Stimulated activated CD8-positive, alpha-beta memory T cell treated with anti-CD3 and anti-CD28 coated beads, Interleukin-12 subunit alpha, Interleukin-12 subunit beta, amount 100 ng/mL, for 4 hours (primary cell): ENCODE data around the gene C22orf39.

Source experiments
- DNase-seq: peaks from one replicate; pipeline ENCODE4 v3.0.0-alpha.2; 2020; ENCODE audit warnings: low read depth

C22orf39 gene, protein sequence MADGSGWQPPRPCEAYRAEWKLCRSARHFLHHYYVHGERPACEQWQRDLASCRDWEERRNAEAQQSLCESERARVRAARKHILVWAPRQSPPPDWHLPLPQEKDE

DNA sequence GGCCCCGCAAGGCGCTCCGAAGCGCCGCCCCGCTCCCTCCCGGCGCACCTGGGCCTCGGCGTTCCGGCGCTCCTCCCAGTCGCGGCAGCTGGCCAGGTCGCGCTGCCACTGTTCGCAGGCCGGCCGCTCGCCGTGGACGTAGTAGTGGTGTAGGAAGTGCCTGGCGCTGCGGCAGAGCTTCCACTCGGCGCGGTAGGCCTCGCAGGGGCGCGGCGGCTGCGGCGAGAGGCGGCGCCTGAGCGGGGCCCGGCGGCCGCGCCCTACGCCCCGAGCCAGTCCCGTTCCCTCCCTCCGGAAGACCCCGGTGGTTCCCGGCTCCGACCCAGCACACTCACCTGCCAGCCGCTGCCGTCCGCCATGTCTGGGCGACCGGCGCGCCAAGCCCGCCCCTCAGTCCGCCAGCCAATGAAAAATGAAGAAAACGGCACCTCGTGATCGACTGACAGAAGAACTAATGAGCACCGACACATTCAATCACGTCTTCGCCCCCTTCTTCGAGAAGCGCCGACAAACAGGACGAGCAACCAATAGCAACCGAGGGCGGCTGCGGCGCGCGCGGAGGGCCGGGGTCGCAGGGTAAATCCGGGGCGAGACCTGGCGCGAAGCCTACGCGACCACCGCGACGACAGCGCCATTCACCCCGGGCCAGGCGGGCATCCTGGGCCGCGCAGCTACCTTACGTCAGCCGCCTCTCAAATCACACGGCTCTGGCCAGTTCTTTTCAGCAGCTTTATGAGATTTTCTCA is at the start of gene C22orf39:
Gene C22orf39, minus strand, starts transcription at position 382 of the 746 bp plus-strand sequence. Its CDS starts 23 bp downstream, at position 359.
- DNase-seq, result peak; percentile 80

GRCh38 chr22:19497245-19497644 is 49.7 kb upstream of the C22orf39 start:
- DNase-seq, result no peak

GRCh38 chr22:19496324-19496630 is 48.8 kb upstream of the C22orf39 start:
- no peak for DNase-seq

GRCh38 chr22:19495562-19496323 is 48.2 kb upstream of the C22orf39 start:
- DNase-seq, result no peak

GRCh38 chr22:19494676-19495173 is 47.2 kb upstream of the C22orf39 start:
- DNase-seq, result no peak

- DNase-seq, result no peak
These were observed 46.6 kb upstream of the C22orf39 start for GRCh38 chr22:19494001-19494560.

DNA sequence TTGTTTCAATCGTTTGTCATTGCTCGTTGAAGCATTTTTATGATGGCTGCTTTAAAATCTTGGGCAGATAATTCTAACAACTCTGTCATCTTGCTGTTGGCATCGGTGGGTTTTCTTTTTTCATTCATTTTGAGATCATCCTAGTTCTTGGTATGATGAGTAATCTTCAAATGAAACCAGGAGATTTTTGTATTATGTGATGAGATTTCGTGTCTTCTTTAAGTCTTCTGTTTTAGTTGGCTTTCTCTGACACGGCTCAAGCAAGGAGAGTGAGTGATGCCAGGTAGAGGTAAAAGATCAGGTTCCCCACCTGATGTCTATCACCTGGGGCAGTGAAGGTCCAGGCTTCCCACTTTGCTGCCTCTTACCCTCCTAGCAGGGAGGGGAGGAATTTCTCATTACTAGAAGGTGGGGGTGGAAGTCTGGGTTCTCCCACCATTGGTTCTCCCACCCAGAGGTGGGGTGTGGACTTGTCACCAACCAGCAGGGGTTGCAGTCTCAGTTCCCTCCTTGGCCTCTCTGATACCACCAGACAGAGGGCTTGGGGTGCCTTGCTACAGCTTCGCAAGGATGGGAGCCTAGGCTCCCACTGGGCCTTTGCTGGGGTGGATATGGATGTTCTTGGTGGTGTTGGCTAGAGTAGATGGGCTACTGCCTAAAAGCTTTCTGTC is 45.1 kb upstream of the C22orf39 start:
- no peak for DNase-seq

- DNase-seq, result no peak
These were observed 43.2 kb upstream of the C22orf39 start for GRCh38 chr22:19490628-19491230.

- no peak for DNase-seq
These were observed 41.7 kb upstream of the C22orf39 start for GRCh38 chr22:19488884-19489843.

DNA sequence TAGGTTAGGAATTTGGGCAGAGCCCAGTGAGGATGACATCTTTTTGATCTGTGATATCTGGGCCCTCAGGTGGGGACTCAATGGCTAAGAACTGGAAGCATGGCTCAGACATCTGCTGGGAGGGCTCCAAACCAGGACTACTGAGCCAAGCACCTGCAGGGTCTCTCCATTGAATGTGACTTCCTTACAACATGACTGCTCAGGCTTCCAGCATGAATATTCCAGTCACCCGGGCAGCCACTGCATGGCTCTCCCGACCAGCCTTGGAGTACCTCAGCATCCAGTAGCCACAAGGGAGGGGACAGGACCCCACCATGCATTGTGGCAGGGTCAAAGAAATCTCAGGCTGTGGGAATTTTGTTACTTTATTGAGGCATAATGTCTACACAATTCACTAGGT is 40.8 kb upstream of the C22orf39 start:
- DNase-seq, result no peak

DNA sequence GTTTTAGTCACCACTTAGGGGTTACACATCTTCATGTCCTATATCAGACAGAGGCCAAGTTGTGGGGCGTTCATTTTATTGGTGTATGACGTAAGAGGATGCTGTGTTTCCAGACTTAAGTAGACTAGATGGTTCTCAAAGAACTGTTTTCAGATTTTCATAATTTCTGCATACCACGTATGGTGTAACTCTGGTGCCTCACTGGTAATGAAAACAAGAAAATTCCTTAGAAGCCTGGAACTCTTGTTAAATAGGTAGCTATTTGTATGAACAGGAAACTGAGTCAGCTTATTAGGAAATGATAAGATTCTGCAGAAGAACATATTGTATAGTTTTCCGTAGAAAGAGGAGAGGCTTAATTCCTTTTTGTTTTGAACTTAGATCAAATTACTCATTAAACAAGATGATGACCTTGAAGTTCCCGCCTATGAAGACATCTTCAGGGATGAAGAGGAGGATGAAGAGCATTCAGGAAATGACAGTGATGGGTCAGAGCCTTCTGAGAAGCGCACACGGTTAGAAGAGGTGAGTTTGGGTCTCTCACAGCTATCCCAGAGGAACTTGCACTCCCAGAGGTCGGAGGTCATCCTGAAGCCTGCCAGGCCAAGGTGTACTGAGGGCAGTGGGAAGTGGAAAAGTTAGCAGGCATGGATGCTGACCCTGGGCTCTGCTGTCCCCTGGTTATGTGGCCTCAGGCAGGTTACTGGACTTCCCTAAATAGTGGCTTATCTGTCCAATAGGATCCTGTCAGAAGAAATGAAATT is 36.2 kb upstream of the C22orf39 start:
- DNase-seq, result no peak

DNA sequence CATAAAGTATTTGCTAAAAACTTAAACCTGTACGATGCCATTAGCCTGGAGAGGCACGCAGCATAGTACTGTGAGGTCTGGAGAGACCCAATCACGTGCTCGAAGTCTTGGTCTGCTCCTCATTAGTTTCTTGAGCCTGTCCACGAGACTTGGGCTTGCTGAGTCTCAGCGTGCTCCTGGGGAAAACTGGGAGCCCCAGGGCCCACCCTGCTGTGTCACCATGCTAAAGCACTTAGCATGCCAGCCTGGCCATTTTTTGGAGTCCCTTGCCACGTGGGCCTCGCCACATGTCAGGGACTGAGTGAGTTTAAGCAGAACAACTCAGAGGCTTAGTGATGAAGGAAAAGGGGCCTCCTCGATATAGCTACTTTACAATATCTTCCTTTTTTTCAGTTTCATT is 34.8 kb upstream of the C22orf39 start:
- no peak for DNase-seq

DNA sequence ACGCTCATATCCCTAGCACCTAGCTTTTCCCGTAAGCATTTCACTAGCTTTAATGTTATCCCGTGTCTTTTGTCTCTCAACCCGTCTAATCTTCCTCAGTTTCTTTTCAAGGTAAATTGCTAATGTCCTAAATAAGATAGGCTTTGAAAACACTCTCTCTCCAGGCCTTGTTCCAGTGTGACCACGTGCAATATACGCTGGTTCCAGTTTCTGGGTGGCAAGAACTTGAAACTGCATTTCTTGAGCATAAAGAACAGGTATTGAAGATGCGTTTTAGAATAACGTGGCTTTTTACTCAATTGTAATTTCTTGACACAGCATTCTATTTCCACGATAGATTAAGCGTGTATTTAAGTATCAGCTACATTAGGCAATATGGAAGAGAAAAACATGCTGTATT is 33.3 kb upstream of the C22orf39 start:
- no peak for DNase-seq

DNA sequence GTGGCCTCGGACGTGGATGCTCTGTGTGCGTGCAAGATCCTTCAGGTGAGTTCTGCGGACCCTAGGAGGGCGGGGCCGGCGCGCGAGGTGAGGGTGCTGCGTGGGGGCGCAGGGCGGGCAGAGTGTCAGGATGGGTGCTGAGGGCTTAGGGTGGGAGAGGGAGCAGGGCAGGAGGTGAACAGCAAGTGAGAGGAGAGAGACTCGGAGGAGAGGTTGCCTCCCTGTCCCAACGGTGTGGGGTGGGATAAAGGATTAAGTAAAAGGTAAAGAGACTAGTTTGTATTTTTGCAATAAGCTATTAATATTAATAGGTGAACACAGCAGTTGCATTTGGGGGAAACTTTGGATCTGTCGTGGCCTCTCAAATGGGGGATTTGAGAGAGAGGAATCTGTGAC is 32.7 kb upstream of the C22orf39 start:
- no peak for DNase-seq

DNA sequence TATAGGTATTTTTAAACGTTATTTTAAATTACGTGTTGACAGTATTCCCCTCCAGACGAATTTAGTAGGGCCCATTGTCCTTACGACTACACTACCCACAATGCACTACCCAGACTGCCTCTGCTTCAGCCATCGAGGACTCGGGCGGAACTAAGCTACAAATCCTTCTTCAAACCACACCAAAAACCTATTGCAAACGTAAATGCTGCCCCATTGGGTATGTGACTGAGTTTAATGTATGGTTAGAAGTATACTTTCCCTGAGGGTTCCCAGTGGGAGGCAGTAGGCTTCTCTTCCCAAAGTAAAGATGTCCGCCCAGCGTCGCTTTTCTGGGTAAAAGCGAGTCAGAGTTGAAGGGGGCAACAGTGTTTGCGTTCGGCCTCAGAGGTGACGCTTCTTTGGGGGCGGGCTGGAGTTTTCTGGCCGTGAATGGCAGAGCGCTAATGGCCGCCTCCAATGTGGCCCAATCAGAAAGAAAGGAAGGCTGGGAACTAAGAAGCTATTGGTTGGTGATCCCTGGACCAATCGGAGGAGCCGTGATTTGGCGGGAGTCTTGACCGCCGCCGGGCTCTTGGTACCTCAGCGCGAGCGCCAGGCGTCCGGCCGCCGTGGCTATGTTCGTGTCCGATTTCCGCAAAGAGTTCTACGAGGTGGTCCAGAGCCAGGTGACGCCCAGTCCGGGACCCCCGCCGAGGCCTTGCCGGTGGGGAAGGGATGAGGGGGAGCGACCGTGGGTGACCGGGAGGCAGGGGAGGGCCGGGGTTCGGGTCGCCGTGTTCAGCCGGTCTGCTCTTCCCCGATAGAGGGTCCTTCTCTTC is 32.1 kb upstream of the C22orf39 start, which contains the start of gene CDC45:
Gene CDC45, plus strand, starts transcription at position 566 of the 818 bp plus-strand sequence. Its CDS starts 49 bp downstream, at position 615.
- peak; percentile 87 for DNase-seq

DNA sequence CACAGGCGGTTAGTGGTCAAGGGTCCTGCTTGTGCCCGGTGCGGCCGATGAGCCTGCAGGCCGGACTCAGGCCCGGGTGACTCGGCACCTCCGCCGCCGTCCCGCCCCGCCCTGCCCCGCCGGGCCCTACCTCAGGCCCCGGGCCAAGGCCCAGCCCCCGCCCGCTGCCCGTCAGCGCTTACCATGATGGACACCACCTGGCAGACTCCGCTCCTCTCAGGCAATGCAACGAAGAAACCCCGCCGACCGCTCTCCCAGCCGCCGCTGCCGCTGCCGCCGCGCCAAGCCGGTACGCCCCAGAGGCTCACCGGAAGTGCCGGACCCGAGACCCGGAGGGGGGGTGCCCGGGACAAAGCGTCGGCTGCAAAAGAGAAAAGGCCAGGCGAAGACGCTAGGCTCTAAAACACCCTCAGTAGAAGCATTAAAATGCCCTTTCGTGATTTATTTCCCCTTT is 31.4 kb upstream of the C22orf39 start, which contains the start of gene UFD1:
Gene UFD1, minus strand, starts transcription at position 293 of the 454 bp plus-strand sequence. Its CDS starts 108 bp downstream, at position 185.
- peak; percentile 68 for DNase-seq

DNA sequence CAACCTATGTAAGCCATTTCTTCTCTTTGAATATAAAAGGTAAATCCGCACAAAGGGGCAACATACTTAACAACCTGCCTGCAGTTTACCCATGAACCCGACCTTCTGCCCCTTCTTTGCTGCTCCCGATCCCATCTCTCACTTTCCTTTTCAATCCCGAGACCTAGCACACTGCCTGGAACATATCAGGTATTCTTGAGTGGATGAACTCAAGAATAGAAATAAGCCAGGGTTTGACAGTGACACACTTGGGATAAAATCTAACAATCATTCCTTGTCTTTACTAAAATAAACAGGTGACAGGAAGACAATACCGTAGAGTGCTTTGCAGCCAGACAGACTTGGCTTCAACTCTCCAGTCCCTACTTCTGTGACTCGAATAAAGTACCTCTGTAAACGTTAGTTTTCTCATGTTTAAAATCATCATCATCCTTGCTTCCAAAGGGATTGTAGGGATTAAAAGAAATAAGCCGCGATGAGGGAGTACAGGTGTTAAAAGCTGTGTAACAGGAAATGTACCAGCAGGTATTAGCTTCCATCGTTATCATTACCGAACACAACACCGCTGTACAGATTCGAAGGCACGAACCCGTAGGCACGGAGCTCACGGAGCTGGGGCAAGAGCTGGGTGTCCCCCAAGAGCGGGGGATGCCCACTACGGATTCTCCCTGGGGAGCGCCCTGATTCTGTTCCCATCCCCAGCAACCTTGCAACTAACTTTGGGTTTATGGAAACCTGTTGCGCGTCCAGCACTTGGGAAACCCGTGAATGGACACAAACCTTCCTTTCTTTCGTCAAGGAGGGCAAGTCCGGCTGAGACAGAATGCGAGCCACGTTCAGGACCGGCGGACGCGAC is 30.8 kb upstream of the C22orf39 start:
- no peak for DNase-seq
